GM20000 (cell line): Measurements from ENCODE around the gene ATAD5.

Experiments
- DNase-seq: peaks from one replicate; pipeline ENCODE4 v3.0.0; 2012; ENCODE audit warnings: low spot score
- CTCF ChIP-seq: IDR thresholded peaks from 2 replicates; pipeline ENCODE4 v1.5.1; 2012; ENCODE audit warnings: mild to moderate bottlenecking, control low read depth; ENCODE audit errors: extremely low read depth, missing control alignments

Gene ATAD5

GRCh38 chr17:30920282-30920681 is 88.5 kb downstream of the ATAD5 start:
- DNase-seq = no peak
- no peak for TF ChIP-seq CTCF

GRCh38 chr17:30920683-30921543 is 89.1 kb downstream of the ATAD5 start:
- no peak for DNase-seq
- TF ChIP-seq CTCF = no peak

- peak; percentile 78 for DNase-seq
- TF ChIP-seq CTCF = no peak
Measured at GRCh38 chr17:30921544-30922196, 89.9 kb downstream of the ATAD5 start, which contains the start of gene ADAP2. Gene ADAP2 (plus strand): TSS chr17:30921945. CDS start chr17:30922015, 70 bp downstream.

GRCh38 chr17:30922235-30923030 is 90.7 kb downstream of the ATAD5 start:
- peak; percentile 64 for DNase-seq
- no peak for TF ChIP-seq CTCF

GRCh38 chr17:30924341-30924740 is 92.6 kb downstream of the ATAD5 start:
- no peak for TF ChIP-seq CTCF
- no peak for DNase-seq

- peak; percentile 39 for DNase-seq
- TF ChIP-seq CTCF = no peak
Measured at GRCh38 chr17:30926516-30926915, 94.8 kb downstream of the ATAD5 start.

GRCh38 chr17:30927756-30928155 is 96.0 kb downstream of the ATAD5 start:
- no peak for DNase-seq
- no peak for TF ChIP-seq CTCF
